Cerebellar nuclear complex (tissue), 1 donor: Measurements from ENCODE around the gene VPS9D1.
"Not testable (repeated sequence)": the region's sequence is repeated elsewhere in the genome, so short reads cannot be mapped to it uniquely, and the experiment has no call there.

Experiments used
- DNase-seq, 2 experiments: peaks; one replicate each; lab custom pipeline; 2025; lab: John Stamatoyannopoulos, UW

Gene VPS9D1

DNA sequence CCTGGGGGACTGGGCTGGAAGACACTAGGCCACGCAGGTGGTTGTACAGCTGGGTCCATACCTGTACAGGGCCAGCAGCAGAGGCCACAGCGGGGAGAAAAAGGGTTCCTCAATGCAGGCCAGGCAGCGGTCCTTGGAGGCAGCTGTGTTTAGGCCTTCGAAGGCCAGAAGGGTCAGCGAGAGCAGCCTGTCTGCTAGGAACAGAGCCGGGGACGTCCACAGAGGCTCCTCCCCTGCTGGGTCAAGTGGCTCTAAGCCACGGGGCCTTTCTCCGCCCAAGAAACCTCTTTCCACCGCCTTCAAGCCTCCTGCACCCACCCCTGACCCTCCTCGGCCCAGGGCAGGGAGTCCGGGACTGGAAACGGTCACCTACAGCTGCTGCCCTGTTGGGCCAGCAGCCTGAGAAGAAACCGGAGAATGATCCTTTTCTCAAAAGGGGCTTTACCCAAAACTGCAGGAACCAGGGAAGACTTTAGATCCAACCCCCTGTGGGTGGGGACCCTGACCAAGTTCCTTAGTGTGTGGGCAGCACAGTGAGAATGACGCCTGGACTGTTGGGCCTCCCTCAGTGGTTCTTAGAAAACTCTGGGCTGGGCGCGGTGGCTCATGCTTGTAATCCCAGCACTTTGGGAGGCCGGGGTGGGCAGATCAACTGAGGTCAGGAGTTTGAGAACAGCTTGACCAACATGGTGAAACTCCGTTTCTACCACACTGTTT lies 10.8 kb downstream of the VPS9D1 start:
- DNase-seq, result no peak

DNA sequence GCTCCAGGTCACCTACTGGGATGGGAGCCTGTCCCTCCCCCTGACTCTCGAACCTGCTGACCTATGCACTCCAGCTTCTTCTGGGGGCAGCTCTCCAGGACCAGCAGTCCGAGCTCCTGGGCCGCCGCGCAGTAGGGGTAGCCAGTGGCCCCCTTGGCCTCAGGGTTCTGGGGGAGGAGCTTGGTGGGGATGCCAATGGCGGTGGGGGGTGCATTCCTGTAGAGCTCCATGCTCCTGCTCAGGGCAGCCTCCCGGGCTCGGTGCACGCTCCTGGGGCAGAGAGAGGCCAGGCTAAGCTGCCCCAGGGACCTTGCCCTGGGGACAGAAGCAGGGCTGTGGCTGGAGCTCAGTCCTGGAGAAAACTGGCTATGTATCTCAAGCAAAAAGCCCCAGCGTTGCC lies 11.5 kb downstream of the VPS9D1 start:
- no peak for DNase-seq

GRCh38 chr16:89708481-89708931 lies 12.2 kb downstream of the VPS9D1 start:
- no peak for DNase-seq

- DNase-seq, result no peak
Observed at GRCh38 chr16:89707695-89708094, 13.0 kb downstream of the VPS9D1 start.

DNA sequence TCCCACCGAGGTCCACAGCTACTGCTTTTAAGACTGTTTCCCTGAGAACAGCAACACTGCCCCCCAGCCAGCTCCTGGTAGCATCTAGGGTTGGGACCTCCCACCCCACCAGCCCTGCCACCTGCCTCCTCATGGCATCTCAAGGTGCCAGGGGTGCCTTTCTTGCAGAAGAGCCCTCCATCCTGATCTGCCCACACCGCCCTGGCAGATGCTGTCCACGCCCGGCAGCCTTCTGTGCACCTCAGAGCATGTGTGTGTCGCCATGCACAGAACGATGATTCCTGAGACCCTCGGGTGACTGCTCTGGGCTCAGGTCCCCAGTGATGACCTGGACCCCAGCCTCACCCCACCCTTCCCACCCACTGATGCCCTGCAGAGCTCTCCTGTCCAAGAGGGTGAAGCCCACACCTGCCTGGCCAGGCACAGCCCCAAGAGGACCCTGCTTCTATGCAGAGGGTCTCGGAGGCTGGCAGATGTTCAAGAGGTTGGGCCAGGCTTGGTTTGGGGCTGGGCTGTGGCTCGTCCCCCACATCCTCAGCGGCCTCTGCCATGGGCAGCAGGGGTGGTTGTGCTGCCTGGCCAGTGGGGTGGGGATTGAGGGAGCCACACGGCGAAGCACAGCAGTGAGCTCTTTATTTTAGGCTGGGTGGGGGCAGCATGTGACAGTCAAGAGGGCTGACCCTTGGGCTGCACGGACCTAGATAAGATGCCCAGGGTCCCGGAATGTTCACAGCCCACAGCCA lies 14.0 kb downstream of the VPS9D1 start:
- no peak for DNase-seq

DNA sequence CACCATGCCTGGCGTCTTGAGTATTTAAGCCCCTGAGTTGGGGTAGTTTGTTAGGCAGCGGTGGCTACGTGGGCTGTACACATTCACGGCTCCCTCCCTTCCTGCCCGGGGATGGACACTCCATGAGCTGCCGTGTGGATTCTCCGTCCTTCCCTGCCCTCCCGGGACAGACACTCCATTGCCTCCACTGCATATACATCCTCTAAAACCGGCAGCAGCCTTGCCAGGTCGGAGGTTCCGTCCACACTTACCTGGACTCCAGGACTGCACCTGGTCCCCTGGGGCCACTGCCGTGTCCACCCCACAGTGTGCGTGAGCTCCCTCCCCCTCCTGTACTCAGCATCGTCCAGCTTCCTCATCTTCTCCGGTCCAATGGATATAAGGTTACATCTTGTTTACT lies 15.7 kb downstream of the VPS9D1 start:
- no peak for DNase-seq

DNA sequence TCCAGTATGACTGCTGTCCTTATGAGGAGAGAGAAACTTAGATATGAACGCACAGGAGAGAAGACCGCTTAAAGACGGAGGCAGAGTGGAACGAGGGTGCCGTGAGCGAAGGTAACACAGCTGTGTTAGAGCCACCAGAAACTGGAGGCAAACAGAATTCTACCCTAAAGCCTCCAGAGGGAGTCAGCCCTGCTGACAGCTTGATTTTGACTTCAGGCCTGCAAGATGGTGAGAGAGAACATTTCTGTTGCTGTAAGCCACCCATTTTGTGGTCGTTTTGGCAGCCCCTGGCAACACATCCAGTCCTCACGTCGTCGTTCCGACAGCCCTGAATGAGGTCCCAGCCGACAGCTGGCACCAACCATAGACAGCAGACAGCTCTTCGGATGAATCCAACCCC lies 16.4 kb downstream of the VPS9D1 start:
- DNase-seq, result no peak

DNA sequence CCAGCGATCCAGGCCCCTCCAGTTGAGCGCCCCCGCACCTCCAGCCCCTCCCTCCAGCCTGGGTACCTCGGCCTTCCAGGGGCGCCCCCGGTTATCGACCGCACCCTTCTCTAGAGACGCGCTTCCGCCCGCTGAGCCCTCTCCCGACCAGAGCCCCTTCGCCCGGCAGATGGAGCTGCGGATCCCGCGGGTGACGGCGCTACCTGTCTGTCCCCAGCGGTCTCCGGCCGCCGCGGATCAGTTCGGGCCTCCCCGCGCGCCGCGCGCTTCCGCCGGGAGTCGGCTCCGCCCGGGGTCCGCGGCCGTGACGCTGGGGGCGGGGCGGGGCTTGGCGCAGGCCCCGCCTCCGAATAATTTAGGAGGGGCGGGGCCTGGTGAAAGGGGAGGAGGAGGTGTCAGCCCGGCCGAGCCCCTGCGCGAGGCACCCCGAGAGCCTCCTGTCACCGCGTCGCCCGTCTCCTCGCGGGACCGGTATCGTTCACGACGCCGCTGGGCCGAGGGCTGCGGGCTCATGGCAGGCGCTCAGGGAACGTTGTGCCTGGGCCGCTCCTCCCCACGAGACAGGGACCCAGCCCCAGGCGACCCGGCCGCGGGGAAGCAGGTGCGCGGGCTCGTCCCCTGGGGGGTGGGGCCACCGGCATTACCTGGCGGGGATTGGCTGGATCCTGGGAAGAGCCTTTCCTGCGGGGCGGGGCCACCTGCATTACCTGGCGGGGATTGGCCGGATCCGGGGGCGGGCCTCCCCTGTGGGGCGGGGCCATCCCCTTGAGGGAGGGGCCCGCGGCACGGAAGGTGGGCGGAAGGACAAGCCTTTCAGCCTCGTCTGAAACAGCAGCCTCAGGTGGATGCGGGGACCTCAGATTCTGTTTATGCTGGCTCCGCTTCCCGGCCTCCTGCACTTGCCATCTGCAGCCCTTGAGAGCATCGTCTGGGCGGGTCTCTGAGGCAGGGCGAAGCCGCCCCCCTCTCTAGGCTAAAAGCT lies 19.0 kb downstream of the VPS9D1 start, which contains the start of gene SPATA2L:
SPATA2L (minus strand) TSS at position 281 of the 982 bp plus-strand sequence. CDS start 473 bp downstream, outside the sequence.
- peak in 1 of 2 experiments; percentile 91 for DNase-seq

GRCh38 chr16:89700649-89701424 lies 19.9 kb downstream of the VPS9D1 start:
- DNase-seq, result no peak

- peak; percentile 77 to 93 for DNase-seq
Observed at GRCh38 chr16:89700100-89700648, 20.5 kb downstream of the VPS9D1 start.

DNA sequence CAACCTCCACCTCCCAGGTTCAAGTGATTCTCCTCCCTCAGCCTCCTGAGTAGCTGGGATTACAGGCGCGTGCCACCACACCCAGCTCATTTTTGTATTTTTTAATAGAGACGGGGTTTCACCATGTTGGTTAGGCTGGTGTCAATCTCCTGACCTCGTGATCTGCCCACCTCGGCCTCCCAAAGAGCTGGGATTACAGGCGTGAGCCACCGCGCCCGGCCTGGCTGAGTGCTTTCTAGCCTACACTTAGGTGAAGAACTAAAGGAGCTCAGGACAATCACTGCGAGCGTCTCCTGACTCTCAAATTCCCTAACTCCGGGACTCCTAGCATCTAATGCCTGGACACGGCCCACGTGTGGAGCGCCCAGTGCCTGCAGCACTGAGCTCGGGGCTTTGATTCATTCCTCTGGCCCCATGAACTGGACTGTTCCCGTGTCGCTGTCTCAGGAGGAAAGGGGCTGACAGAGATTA lies 21.0 kb downstream of the VPS9D1 start:
- DNase-seq, result not testable (repeated sequence)

- DNase-seq, result not testable (repeated sequence)
Observed at GRCh38 chr16:89698717-89699116, 22.0 kb downstream of the VPS9D1 start.

DNA sequence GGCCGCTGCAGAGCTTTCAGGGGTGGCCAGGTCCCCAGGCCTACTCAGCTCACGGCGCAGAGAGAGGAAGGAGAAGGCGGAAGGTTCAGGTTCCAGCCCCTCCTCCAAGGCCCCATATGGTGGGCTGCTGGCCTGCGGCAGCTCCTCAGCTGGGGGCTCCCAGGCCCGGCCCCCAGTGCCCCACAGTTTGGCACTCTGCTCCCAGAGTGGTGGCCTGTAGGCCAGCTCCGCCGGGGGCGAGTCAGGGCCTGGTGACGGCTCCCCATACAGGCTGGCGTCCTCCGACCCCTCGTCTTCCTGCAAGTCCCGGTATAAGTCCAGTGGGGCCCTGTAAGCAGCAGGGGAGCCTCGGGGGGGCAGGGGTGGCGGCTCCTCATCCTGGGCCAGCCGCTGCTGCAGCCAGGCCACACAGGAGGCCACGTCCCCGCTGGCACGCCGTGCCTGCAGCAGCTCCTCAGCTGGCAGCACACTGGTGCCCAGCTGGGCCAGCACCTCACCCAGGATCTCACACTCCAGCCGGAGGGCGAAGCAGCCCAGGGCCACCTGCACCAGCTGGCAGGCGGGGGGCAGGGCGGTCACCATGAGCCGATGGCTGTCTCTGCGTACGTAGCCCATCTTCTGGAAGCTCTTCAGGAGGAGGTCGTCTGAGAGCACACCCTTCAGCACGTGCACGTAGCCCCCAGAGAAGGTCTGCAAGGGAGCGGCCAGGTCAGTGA lies 22.9 kb downstream of the VPS9D1 start:
- no peak for DNase-seq

DNA sequence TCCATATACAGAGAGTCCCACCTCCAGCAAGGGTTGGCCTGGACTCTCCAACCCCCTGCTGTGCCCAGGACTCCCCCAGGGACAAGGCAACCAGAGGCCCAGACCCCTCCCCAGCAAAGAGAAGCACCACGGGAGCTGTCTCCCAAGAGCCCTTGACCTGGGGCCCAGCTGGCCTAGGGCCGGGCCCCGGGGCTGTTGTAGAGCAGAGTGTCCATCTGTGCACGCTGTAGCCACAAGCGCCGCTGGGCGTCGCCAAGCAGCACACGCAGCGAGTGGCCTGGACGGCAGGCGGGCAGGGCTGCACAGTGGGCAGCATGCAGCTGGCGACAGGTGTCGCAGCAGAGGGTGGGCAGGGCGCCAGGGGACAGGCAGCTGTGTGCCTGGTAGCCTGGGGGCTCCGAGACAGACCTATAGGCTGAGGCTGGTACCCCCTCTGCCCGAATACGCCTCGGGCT lies 23.5 kb downstream of the VPS9D1 start:
- DNase-seq, result no peak

- DNase-seq, result no peak
Observed at GRCh38 chr16:89696670-89697128, 24.0 kb downstream of the VPS9D1 start.

DNA sequence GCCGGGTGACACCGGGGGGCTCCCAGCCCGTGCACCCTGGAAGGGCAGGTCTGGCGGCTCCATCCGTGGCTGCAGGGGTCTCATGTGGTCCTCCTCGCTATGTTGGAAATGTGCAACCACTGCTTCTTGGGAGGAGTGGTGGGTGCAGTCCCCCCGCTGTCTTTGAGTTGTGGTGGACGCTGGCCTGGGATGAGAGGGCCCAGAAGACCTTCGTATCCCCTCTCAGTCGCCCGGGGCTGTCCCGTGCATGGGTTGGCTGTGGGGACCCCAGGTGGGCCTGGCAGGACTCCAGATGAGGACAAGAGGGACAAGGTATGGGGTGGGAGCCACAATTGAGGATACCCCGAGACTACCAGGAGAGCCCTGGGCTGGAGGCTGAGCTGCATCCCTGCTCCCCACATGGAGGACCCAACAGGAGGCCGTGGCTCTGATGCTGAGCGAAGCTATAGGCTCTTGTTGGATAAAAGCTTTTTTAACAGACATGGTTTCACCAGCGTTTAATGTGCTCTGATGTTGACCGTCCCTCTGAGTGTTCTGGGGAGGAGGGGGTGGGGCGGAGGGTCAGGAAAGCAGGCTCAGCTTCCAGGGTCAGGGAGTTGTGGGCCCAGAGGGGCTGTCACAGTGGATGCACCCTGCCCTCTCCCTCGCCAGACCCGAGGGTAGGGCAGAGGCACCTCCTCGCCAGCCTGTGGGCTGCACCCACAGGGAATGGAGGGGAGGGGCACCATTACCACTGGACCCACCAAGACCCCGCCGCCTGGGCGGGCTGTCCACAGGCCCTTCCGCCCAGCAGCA lies 24.6 kb downstream of the VPS9D1 start:
- DNase-seq, result no peak

DNA sequence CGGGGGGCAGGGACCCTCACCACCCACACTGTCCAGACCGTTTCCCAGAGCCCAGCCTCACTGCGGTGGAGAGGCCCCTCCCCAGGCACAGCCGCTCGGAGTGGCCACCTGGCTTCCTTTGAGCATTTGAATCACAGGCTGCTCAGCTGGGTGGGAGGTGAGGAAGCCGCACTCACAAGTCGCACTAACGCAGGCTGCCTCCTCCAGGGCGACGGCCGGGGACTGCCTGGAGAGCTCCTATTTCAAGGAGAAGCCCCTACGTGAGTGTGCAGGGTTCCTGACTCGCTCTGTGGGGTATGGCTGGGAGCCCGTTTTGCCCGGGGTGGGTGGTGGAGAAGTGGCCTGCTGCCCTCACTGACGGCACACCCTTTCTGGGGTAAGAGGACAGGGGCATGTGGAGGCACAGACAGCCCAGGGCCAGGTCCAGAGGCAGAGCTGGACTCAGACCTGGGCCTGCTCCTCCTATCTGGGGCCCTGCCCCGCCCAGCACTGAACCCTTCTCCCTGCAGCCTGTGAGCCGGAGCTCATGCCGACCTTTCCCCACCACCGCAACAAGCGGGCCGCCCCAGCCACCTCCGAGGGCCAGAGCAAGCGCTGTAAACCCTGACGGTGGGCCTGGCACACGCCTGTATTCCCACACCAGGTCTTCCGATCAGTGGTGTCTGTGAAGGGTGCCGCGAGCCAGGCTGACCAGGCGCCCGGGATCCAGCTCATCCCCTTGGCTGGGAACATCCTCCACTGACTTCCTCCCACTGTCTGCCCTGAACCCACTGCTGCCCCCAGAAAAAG lies 25.4 kb downstream of the VPS9D1 start:
- no peak for DNase-seq

- DNase-seq, result not testable (repeated sequence)
Observed at GRCh38 chr16:89694784-89695085, 26.0 kb downstream of the VPS9D1 start.
